ENCODE results near the gene ZNF839.

GRCh38 chr14:102371361-102371760, 51.8 kb downstream of the ZNF839 start:
- TF ChIP-seq REST (IDR thresholded peaks at IDR 0.05; ENCODE audit: low read depth, low read length) (no peak), SMC3 (IDR thresholded peaks at IDR 0.05; ENCODE audit: low read depth, low read length) (no peak), CTCF (IDR thresholded peaks at IDR 0.05) (no peak), ELF1 (IDR thresholded peaks at IDR 0.05) (no peak), GABPA (IDR thresholded peaks at IDR 0.05; ENCODE audit: low read depth) (no peak), YY1 (IDR thresholded peaks at IDR 0.05; ENCODE audit: low read depth) (no peak), USF1 (IDR thresholded peaks at IDR 0.05; ENCODE audit: borderline replicate concordance, low read depth) (no peak), EP300 (IDR thresholded peaks at IDR 0.05; ENCODE audit: borderline replicate concordance in 1 of 2, low read depth in 1 of 2, low read length in 1 of 2) (no peak), POLR2AphosphoS5 (IDR thresholded peaks at IDR 0.05; ENCODE audit: low read depth, low read length) (no peak), MXI1 (IDR thresholded peaks at IDR 0.05; ENCODE audit: low read depth, low read length) (no peak)
